DOHH2 (cell line): ENCODE measurements around the gene CALHM3.

Source experiments
- EZH2phosphoT487 ChIP-seq: fragments of 200-600 bp; sonication (generic); IDR thresholded peaks from 2 replicates; pipeline ENCODE4 v1.6.1; 2017; ENCODE audit warnings: borderline replicate concordance, mild to moderate bottlenecking, antibody characterized with exemption, low read length, moderate library complexity, mixed read lengths
- TF ChIP-seq, protein P1 (sequence below): fragments of 200-600 bp; sonication (generic); IDR thresholded peaks from one replicate; pipeline ENCODE4 v1.5.1; 2014; ENCODE audit warnings: antibody characterized with exemption, mild to moderate bottlenecking, low read depth, low read length; ENCODE audit not compliant: poor library complexity, severe bottlenecking

DNA sequence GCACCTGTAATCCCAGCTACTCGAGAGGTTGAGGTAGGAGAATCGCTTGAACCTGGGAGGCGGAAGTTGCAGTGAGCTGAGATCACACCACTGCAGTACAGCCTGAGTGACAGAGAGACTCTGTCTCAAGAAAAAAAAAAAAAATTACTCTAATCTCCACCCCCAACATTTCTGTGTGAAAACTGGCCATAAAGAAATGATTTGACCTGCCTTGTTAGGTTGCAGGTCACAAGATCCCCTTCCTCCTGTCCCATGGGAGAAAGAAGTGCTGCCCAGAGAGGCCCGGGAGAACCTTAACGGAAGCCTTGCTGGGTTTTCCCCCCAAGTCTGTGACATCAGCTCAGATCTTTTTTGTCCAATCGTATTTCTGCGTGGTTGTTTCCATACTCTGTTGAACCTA is 11.6 kb downstream of the CALHM3 start:
- TF ChIP-seq, protein P1, sequence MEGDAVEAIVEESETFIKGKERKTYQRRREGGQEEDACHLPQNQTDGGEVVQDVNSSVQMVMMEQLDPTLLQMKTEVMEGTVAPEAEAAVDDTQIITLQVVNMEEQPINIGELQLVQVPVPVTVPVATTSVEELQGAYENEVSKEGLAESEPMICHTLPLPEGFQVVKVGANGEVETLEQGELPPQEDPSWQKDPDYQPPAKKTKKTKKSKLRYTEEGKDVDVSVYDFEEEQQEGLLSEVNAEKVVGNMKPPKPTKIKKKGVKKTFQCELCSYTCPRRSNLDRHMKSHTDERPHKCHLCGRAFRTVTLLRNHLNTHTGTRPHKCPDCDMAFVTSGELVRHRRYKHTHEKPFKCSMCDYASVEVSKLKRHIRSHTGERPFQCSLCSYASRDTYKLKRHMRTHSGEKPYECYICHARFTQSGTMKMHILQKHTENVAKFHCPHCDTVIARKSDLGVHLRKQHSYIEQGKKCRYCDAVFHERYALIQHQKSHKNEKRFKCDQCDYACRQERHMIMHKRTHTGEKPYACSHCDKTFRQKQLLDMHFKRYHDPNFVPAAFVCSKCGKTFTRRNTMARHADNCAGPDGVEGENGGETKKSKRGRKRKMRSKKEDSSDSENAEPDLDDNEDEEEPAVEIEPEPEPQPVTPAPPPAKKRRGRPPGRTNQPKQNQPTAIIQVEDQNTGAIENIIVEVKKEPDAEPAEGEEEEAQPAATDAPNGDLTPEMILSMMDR: no peak
- TF ChIP-seq EZH2phosphoT487: no peak
